Activated CD4-positive, alpha-beta T cell treated with anti-CD3 and anti-CD28 coated beads, Interleukin-2, amount 50 U/mL, for 48 hours (primary cell): ENCODE data around the gene ABR.
"Not testable (repeated sequence)": the region's sequence is repeated elsewhere in the genome, so short reads cannot be mapped to it uniquely, and the experiment has no call there.

Experiments used
- DNase-seq, 2 experiments: peaks; one replicate each; pipeline ENCODE4 v3.0.0-alpha.2; 2020

ABR gene

GRCh38 chr17:1146561-1147265 is 33.1 kb downstream of the ABR start:
- no peak for DNase-seq

- DNase-seq = no peak
Observed at GRCh38 chr17:1145311-1145986, 34.3 kb downstream of the ABR start.

- DNase-seq = no peak
Observed at GRCh38 chr17:1144162-1144561, 35.6 kb downstream of the ABR start.

- DNase-seq = no peak
Observed at GRCh38 chr17:1143573-1143972, 36.2 kb downstream of the ABR start.

DNA sequence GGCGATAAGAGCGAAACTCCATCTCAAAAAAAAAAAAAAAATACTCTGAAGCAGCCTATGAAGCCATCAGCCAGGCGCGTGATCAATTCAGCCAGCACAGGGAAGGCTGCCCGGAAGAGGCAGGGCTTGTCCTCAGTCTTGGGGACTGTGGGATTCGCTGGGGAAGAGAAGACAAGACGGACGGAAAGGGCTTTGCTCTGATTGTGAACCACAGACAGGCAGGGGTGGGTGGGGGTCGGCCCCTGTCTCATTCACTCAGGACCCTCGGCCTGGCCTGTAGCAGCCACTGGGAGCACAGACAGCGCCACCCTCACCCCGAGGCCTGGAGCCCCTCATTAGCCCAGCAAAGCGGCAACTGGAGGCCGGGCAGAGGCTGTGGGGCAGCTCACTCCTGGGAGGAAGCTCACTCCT is 37.2 kb downstream of the ABR start:
- DNase-seq = no peak

DNA sequence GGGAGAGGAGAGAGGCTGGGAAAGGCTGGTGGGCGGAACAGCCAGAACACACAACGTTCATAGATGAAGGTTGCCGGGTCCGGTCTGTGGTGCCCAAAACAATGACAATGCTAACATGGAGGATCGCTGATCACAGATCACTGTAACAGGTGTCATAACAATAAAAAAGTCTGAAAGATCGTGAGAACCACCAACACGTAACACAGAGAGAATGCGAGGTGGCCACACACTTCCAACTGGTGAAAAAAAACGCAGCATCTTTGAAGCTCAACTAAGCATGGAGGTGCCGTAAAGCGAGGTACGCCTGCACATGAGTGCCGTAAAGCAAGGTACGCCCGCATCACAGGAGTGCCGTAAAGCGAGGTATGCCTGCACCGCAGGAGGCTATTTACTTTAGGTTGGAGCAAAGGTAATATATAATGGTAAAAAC is 42.3 kb downstream of the ABR start:
- no peak for DNase-seq

GRCh38 chr17:1136748-1137147 is 43.0 kb downstream of the ABR start:
- DNase-seq = no peak

GRCh38 chr17:1134634-1135324 is 45.0 kb downstream of the ABR start:
- no peak for DNase-seq

GRCh38 chr17:1130191-1130590 is 49.6 kb downstream of the ABR start:
- no peak for DNase-seq

- not testable (repeated sequence) for DNase-seq
Observed at GRCh38 chr17:1128463-1128862, 51.3 kb downstream of the ABR start.

DNA sequence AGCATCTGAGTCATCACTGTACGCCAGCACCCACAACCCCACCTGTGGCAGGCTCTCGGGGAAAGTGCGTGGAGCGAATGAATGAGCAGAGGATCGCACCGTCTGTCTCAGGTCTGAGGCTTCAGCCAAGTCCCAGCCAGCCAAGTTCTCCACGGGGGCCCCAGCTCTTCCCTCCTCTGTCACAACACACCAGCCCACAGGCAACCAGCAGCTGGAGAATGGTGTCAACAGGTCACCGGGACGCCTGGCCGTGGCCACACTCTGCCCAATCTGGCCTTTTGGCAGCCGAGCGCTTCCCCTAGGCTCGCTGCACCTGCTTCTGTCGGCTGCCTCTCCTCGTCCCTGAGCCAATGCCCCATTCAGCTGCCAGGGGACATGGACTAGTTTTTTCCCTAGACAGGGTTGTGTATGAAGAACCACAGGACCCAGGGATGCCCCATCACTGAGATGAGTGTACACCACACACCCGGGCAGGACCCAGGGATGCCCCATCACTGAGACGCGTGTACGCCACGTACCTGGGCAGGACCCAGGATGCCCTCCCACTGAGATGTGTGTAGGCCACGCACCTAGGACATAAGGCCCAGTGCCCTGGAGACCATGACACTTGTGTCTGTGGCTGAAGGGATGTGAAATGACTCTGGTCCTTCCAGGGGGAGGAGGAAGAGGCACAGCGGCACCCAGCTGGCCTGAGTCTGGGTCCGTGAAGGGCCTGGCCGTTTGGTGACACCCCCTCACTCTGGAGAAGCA is 52.8 kb downstream of the ABR start:
- no peak for DNase-seq

DNA sequence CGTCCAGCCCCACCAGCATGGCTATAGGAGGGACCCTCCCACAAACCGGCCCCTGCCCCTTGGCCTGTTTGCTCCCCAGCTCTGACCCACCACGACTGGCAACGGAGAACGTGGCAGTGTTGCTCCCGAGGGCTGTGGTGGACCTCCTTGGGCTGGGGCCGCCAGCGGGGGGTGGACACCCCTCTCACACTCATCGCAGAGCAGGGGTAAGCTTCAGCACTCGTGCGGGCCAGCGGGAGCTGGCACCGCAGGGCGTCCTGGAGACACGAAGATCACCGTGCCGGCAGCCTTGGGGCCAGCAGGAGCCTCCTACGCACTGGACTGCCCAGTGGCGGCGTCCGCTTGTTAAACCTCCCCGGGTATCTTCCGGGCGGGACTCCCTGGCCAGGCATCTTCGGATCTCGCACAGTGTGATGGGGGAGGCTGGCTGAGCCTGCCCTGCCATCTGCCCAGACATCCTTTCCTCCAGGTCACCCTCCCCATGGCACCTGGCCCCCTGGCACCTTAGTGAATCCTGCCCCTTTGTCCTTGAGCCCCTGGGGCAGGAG is 53.5 kb downstream of the ABR start:
- DNase-seq = no peak

DNA sequence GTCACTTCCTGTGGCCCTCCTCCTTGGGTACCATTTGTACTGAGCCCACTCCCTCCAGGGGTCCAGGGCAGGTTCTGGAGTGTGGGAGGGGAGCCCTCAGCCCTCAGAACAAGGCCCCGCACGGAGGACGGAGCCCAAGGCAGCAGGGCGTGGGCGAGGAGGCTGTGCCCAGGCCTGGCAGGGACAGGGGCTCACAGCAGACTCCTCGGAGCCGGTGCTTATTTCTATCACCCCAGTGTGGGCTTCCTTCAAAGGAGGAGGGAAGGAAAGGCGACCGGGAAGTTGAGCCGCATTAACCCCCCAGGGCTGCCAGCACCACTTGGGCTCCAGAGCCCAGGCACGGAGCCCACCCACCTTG is 54.0 kb downstream of the ABR start:
- no peak for DNase-seq

GRCh38 chr17:1124896-1125787 is 54.6 kb downstream of the ABR start:
- no peak for DNase-seq

GRCh38 chr17:1123921-1124715 is 55.7 kb downstream of the ABR start:
- DNase-seq = no peak

- no peak for DNase-seq
Observed at GRCh38 chr17:1123393-1123831, 56.4 kb downstream of the ABR start.

- DNase-seq = peak; percentile 91 to 93
Observed at GRCh38 chr17:1122533-1123392, 57.0 kb downstream of the ABR start.

GRCh38 chr17:1121442-1121817 is 58.4 kb downstream of the ABR start:
- not testable (repeated sequence) for DNase-seq

DNA sequence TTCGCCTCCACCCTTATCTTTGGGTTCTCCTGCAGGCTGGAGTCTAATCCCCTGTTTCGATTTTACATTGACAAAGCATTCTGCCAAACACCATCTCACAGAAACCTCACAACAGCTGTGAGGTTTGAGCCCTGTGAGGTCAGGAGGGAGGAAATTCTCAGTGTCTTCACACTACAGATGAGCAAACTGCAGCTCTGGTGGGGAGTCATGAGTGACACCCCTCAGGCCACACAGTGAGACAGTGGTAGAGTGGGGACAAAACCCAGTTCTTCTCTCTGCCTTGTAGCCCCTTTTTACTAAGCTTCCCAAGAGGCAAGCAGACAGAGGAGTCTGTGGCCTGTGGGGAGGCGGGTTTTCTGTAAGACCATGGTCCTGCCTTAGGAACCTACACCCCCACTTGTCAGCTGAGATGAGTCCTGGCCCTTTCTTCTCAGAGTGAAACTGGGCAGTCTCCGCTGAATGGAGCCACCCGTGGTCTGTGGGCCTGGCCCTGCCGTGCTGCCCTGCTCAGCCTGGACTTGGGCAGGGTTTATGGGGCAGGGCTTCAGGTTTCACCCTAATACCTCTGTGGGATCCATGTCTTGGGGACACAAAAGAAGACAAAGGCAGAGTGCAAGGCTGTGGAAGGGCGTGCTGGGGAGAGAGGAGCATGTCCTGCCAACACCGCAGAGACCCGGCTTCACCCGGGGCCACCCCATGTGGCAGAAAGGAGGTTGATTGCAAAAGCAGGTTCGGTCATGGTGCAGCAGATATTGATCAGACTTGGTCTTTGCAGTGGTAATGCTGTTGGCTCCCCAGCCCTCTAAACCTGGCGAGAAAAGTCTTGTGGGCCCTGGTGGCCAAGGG is 59.0 kb downstream of the ABR start:
- no peak for DNase-seq
